Activated naive CD4-positive, alpha-beta T cell treated with anti-CD3 and anti-CD28 coated beads, Interleukin-2, amount 50 U/mL, for 16 hours (primary cell): Measurements from ENCODE around the gene OR2Z1.
"Not testable (repeated sequence)": the region's sequence is repeated elsewhere in the genome, so short reads cannot be mapped to it uniquely, and the experiment has no call there.

Source experiments
- DNase-seq: peaks from one replicate; pipeline ENCODE4 v3.0.0-alpha.2; 2020

The OR2Z1 gene

GRCh38 chr19:8703223-8703622 lies 18.2 kb upstream of the OR2Z1 start:
- DNase-seq, result no peak

GRCh38 chr19:8705304-8705703 lies 16.1 kb upstream of the OR2Z1 start:
- not testable (repeated sequence) for DNase-seq

- DNase-seq, result no peak
Observed at GRCh38 chr19:8705742-8706141, 15.7 kb upstream of the OR2Z1 start.

GRCh38 chr19:8710337-8710736 lies 11.1 kb upstream of the OR2Z1 start:
- DNase-seq, result not testable (repeated sequence)

- no peak for DNase-seq
Observed at GRCh38 chr19:8722032-8722431, 598 bp downstream of the OR2Z1 start.

- DNase-seq, result no peak
Observed at GRCh38 chr19:8724276-8724675, 2.8 kb downstream of the OR2Z1 start.

- no peak for DNase-seq
Observed at GRCh38 chr19:8731428-8732169, 10.2 kb downstream of the OR2Z1 start.

- no peak for DNase-seq
Observed at GRCh38 chr19:8738377-8738776, 16.9 kb downstream of the OR2Z1 start.

GRCh38 chr19:8739291-8740065 lies 18.0 kb downstream of the OR2Z1 start:
- DNase-seq, result not testable (repeated sequence)

- DNase-seq, result not testable (repeated sequence)
Observed at GRCh38 chr19:8767257-8767656, 45.8 kb downstream of the OR2Z1 start.

- not testable (repeated sequence) for DNase-seq
Observed at GRCh38 chr19:8769265-8769664, 47.8 kb downstream of the OR2Z1 start.

- not testable (repeated sequence) for DNase-seq
Observed at GRCh38 chr19:8773587-8773986, 52.2 kb downstream of the OR2Z1 start.
